Measurements from ENCODE around the gene NIF3L1.

- TF ChIP-seq POLR2A (IDR thresholded peaks at IDR 0.05; ENCODE audit: low read length) = peak; percentile 19
- TF ChIP-seq GATA1 (IDR thresholded peaks at IDR 0.05; ENCODE audit: low read depth, low read length) = no peak
Measured at GRCh38 chr2:200905618-200906296, 16.6 kb downstream of the NIF3L1 start.
